Measurements from ENCODE around the gene ZNF175. TPM values are rescaled to one million over a fixed set of nuclear protein-coding genes. Genes with fewer than 3 reads are reported as not detected.
A peak's percentile ranks its signal among the peaks of the same experiment; 100 is the strongest.

Gene ZNF175
- total RNA-seq, 6 donors from 2014 or later: 5.3 to 23.3 (median 12.0) TPM

DNA sequence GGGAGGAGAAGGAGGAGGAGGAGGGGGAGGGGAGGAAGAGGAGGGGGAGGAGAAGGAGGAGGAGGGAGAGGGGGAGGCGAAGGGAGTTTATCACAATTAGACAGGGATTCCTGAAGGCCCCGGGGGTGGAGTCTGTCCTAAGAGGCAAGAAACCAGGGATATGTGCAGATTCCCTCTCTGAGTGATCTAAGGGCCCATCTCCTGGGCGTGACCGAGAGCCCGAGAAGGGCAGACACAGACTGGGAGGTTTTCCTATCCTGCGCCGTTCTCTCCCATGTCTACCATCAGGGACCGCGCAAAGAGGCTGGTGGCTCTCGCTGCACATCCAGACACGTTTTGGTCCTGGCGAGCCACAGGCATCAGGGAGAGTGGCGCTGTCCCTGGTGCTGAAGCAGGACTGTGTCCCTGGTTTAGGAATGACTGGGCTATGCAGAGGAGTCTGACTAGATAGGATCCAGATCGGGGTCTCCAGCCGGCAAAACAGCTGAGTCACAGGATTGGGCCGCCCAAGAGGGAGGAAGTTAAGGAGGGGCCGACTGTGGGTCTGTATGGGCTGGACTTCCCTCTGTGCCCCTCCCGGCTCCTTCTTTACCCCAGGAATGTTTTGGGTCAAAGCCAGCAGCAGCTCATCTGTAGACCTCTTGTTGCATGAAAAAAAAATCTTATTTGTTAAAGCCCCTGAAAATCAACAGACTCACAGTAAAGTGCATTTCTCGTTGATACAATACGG lies 17.9 kb upstream of the ZNF175 start:
- no peaks in the 10 kb centered on the region for H3K36me3 ChIP-seq
- DNase-seq (peak in 1 of 2 donors; percentile 39), ATAC-seq (ENCODE audit: low FRiP score in 2 of 2) (peak; percentile 71)
- H3K4me1 ChIP-seq: no peaks in the 10 kb centered on the region
- no peak overlapping the region for H3K27ac ChIP-seq
- no peaks in the 10 kb centered on the region for H3K27me3 ChIP-seq
- no peak overlapping the region for H3K4me3 ChIP-seq
- whole genome bisulfite sequencing, 2 donors: 9 to 12% methylated on average over 19 to 20 of the region's 20 CpGs
- no peaks in the 10 kb centered on the region for H3K9me3 ChIP-seq
- TF ChIP-seq POLR2A (IDR thresholded peaks at IDR 0.05) (no peak), EP300 (IDR thresholded peaks at IDR 0.05) (no peak), POLR2AphosphoS5 (IDR thresholded peaks at IDR 0.05) (no peak)
- TF ChIP-seq, protein P1, sequence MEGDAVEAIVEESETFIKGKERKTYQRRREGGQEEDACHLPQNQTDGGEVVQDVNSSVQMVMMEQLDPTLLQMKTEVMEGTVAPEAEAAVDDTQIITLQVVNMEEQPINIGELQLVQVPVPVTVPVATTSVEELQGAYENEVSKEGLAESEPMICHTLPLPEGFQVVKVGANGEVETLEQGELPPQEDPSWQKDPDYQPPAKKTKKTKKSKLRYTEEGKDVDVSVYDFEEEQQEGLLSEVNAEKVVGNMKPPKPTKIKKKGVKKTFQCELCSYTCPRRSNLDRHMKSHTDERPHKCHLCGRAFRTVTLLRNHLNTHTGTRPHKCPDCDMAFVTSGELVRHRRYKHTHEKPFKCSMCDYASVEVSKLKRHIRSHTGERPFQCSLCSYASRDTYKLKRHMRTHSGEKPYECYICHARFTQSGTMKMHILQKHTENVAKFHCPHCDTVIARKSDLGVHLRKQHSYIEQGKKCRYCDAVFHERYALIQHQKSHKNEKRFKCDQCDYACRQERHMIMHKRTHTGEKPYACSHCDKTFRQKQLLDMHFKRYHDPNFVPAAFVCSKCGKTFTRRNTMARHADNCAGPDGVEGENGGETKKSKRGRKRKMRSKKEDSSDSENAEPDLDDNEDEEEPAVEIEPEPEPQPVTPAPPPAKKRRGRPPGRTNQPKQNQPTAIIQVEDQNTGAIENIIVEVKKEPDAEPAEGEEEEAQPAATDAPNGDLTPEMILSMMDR (IDR thresholded peaks at IDR 0.05): no peak

DNA sequence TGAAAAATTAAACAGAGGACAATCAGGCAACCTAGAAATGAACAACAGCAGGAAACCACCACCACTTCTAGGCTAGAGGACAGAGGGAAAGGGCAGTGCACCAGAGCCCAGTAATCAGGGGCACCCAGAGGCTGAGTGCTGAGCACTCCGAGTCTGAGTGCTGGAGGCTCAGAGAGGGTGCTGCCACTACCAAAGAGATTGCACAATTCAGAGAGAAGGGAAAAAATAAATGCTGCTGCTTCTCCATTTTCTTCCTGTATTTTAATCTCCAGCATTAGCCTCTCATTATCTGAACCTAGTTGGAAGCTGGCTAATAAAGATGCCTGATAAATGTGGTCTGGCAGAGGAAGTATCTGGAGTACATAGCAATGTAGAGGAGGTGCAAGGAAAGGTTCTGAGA lies 11.8 kb upstream of the ZNF175 start:
- Histone ChIP-seq H3K27me3 (no peaks in the 10 kb centered on the region), H3K27ac (no peak overlapping the region), H3K36me3 (no peaks in the 10 kb centered on the region), H3K9me3 (no peaks in the 10 kb centered on the region), H3K4me3 (no peak overlapping the region), H3K4me1 (no peaks in the 10 kb centered on the region)
- WGBS, 2 donors: 53 to 67% methylated on average over 1 of the region's 1 CpG
- DNase-seq: no peak
- no peak for ATAC-seq (ENCODE audit: low FRiP score in 2 of 2)
- TF ChIP-seq EP300 (IDR thresholded peaks at IDR 0.05) (no peak), POLR2AphosphoS5 (IDR thresholded peaks at IDR 0.05) (no peak), POLR2A (IDR thresholded peaks at IDR 0.05) (no peak)
- TF ChIP-seq, protein P1 (IDR thresholded peaks at IDR 0.05): no peak

- H3K27ac ChIP-seq: no peak overlapping the region
- H3K4me3 ChIP-seq: no peak overlapping the region
- 20 to 39% methylated on average over 3 to 4 of the region's 4 CpGs for WGBS, 2 donors
- no peaks in the 10 kb centered on the region for H3K4me1 ChIP-seq
- no peaks in the 10 kb centered on the region for H3K9me3 ChIP-seq
- no peak for ATAC-seq (ENCODE audit: low FRiP score in 2 of 2)
- peaks cover 0 to 3% (median 0%) of the 10 kb centered on the region in 4 donors for H3K27me3 ChIP-seq
- DNase-seq: no peak
- TF ChIP-seq, protein P1 (IDR thresholded peaks at IDR 0.05): no peak
- TF ChIP-seq EP300 (IDR thresholded peaks at IDR 0.05): no peak
- no peak for TF ChIP-seq POLR2AphosphoS5 (IDR thresholded peaks at IDR 0.05)
- TF ChIP-seq POLR2A (IDR thresholded peaks at IDR 0.05): no peak
- H3K36me3 ChIP-seq: no peaks in the 10 kb centered on the region
Measured at GRCh38 chr19:51560339-51560738, 10.7 kb upstream of the ZNF175 start.

DNA sequence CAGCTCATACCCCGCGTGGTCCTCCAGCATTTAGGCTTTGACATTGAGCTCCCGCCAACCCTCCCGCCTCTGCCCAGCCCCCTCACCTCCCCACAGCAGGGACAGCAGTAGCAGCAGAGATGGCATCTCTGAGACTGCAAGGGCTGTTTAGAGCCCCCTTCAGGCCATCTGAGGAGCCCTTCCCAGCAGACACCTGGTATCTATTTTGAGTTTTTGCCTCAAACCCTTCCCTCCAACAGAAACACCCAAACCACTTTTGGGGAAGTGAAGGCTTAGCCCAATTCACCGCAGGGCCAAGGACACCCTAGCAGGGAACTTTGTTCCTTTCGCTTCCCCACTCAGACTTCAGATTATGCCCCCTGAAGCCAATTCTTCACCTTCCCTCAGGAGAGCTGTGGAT lies 6.3 kb upstream of the ZNF175 start:
- Histone ChIP-seq H3K36me3 (no peaks in the 10 kb centered on the region), H3K4me1 (no peaks in the 10 kb centered on the region), H3K9me3 (no peaks in the 10 kb centered on the region), H3K27me3 (peaks cover 0 to 3% (median 0%) of the 10 kb centered on the region in 4 donors), H3K27ac (no peak overlapping the region), H3K4me3 (no peak overlapping the region)
- no peak for TF ChIP-seq POLR2A (IDR thresholded peaks at IDR 0.05)
- TF ChIP-seq POLR2AphosphoS5 (IDR thresholded peaks at IDR 0.05): no peak
- TF ChIP-seq, protein P1 (IDR thresholded peaks at IDR 0.05): no peak
- no peak for TF ChIP-seq EP300 (IDR thresholded peaks at IDR 0.05)
- no peak for DNase-seq
- WGBS, 2 donors: 32 to 34% methylated on average over 2 to 5 of the region's 6 CpGs
- no peak for ATAC-seq (ENCODE audit: low FRiP score in 2 of 2)

DNA sequence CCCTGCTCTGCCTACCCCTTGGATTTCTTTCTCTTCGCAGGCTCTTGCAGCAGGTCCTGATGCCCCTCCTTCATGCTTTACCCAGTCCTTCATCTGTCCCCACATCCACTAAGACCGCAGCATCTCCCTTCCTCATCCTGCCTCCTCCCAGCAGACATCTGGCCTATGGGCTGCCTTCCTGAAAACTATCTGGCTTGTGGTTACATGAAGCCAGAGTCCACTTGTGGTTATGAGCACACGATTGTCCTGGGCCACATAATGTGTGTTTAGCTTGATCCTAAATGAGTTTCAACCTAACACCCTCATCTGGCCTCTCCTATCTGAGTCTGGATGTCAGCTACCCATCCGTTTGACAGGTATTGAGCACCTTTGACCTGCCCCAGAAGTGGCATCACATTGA lies 5.5 kb upstream of the ZNF175 start:
- Histone ChIP-seq H3K27me3 (peaks cover 0 to 3% (median 0%) of the 10 kb centered on the region in 4 donors), H3K27ac (no peak overlapping the region), H3K4me1 (no peaks in the 10 kb centered on the region), H3K9me3 (no peaks in the 10 kb centered on the region), H3K36me3 (no peaks in the 10 kb centered on the region), H3K4me3 (no peak overlapping the region)
- TF ChIP-seq EP300 (IDR thresholded peaks at IDR 0.05) (no peak), POLR2A (IDR thresholded peaks at IDR 0.05) (no peak), POLR2AphosphoS5 (IDR thresholded peaks at IDR 0.05) (no peak)
- TF ChIP-seq, protein P1 (IDR thresholded peaks at IDR 0.05): no peak
- WGBS, 2 donors: 56 to 57% methylated on average over 4 of the region's 4 CpGs
- no peak for ATAC-seq (ENCODE audit: low FRiP score in 2 of 2)
- no peak for DNase-seq
